ENCODE measurements around the gene CD6. TPM values are rescaled to one million over a fixed set of nuclear protein-coding genes. Genes with fewer than 3 reads are reported as not detected.

The CD6 gene
- total RNA-seq, 1 donor from 2014 or later = 0.62 TPM

GRCh38 chr11:60950024-60950423 lies 21.5 kb upstream of the CD6 start:
- no peak overlapping the region for H3K27ac Mint-ChIP-seq
- H3K4me1 Mint-ChIP-seq (ENCODE audit: low read depth) = peaks cover 17% of the 10 kb centered on the region
- no peak for DNase-seq (ENCODE audit: low spot score, unreplicated experiment)
- TF ChIP-seq, protein P1, sequence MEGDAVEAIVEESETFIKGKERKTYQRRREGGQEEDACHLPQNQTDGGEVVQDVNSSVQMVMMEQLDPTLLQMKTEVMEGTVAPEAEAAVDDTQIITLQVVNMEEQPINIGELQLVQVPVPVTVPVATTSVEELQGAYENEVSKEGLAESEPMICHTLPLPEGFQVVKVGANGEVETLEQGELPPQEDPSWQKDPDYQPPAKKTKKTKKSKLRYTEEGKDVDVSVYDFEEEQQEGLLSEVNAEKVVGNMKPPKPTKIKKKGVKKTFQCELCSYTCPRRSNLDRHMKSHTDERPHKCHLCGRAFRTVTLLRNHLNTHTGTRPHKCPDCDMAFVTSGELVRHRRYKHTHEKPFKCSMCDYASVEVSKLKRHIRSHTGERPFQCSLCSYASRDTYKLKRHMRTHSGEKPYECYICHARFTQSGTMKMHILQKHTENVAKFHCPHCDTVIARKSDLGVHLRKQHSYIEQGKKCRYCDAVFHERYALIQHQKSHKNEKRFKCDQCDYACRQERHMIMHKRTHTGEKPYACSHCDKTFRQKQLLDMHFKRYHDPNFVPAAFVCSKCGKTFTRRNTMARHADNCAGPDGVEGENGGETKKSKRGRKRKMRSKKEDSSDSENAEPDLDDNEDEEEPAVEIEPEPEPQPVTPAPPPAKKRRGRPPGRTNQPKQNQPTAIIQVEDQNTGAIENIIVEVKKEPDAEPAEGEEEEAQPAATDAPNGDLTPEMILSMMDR (IDR thresholded peaks at IDR 0.05; ENCODE audit: unreplicated experiment) = no peak
- no peaks in the 10 kb centered on the region for H3K9me3 Mint-ChIP-seq (ENCODE audit: low read depth)
- no peak overlapping the region for H3K4me3 Mint-ChIP-seq (ENCODE audit: low read depth)
- H3K36me3 Mint-ChIP-seq (ENCODE audit: insufficient read depth) = no peaks in the 10 kb centered on the region
- peaks cover 52% of the 10 kb centered on the region for H3K27me3 Mint-ChIP-seq

DNA sequence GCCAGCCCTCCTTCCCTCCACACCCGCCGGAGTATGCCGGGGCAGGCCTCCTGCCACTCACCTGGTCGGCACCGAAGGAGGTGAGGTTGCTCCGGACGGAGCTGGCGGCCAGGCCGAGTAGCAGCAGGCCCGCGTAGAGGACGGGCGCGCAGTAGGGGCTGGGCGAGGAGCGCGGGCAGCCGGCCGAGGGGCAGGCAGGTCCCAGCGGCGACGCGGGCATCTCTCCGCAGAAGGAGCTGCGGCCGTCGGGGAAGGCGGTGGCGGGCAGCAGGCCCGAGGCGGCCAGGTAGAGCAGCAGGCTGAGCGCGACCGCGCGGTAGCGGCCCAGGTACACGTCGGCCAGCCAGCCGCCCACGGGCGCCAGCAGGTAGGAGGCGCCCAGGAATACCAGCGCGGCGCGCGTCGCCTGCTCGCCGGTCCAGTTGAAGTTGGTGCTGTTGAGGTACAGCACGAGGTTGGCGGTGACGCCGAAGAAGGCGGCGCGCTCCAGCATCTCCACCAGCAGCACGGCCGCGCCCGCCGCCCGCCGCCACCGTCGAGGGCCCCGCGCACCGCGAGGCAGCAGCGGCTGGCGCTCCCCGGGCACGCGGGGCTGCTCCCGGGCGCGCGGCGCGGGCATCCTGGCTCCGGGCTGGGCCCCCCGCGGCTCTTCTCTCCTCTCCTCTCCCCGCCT lies 20.4 kb upstream of the CD6 start:
- no peak overlapping the region for H3K27ac Mint-ChIP-seq
- H3K27me3 Mint-ChIP-seq = peaks cover 57% of the 10 kb centered on the region
- H3K36me3 Mint-ChIP-seq (ENCODE audit: insufficient read depth) = no peaks in the 10 kb centered on the region
- no peaks in the 10 kb centered on the region for H3K9me3 Mint-ChIP-seq (ENCODE audit: low read depth)
- H3K4me1 Mint-ChIP-seq (ENCODE audit: low read depth) = peaks cover 17% of the 10 kb centered on the region
- TF ChIP-seq, protein P1 (IDR thresholded peaks at IDR 0.05; ENCODE audit: unreplicated experiment) = no peak
- no peak for DNase-seq (ENCODE audit: low spot score, unreplicated experiment)
- H3K4me3 Mint-ChIP-seq (ENCODE audit: low read depth) = no peak overlapping the region

DNA sequence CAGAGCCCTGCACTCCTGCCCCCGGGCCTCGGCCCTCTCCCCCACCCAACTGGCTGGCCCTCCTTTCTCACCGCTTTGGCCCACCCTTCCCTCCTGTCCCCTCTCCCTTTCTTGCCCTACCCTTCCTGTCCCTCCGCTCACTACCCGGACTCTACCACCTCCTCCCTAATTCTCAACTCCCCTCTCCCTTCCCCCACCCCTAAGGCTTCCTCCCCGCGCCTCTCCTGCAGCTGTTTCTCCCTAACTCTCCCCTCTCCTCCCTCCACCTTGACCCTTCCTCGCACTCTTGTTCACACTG lies 19.9 kb upstream of the CD6 start:
- H3K27ac Mint-ChIP-seq = no peak overlapping the region
- H3K36me3 Mint-ChIP-seq (ENCODE audit: insufficient read depth) = no peaks in the 10 kb centered on the region
- DNase-seq (ENCODE audit: low spot score, unreplicated experiment) = no peak
- H3K9me3 Mint-ChIP-seq (ENCODE audit: low read depth) = no peaks in the 10 kb centered on the region
- TF ChIP-seq, protein P1 (IDR thresholded peaks at IDR 0.05; ENCODE audit: unreplicated experiment) = no peak
- peaks cover 57% of the 10 kb centered on the region for H3K27me3 Mint-ChIP-seq
- no peak overlapping the region for H3K4me3 Mint-ChIP-seq (ENCODE audit: low read depth)
- H3K4me1 Mint-ChIP-seq (ENCODE audit: low read depth) = peaks cover 16% of the 10 kb centered on the region

- Mint-ChIP-seq H3K27ac (peak within 1 kb of the TSS; percentile 73), H3K27me3 (peaks cover 62% of the 10 kb centered on the region), H3K4me3 (ENCODE audit: low read depth) (no peak within 1 kb of the TSS), H3K9me3 (ENCODE audit: low read depth) (no peaks in the 10 kb centered on the region), H3K36me3 (ENCODE audit: insufficient read depth) (no peaks in the 10 kb centered on the region), H3K4me1 (ENCODE audit: low read depth) (peaks cover 16% of the 10 kb centered on the region)
- no peak for DNase-seq (ENCODE audit: low spot score, unreplicated experiment)
- TF ChIP-seq, protein P1 (IDR thresholded peaks at IDR 0.05; ENCODE audit: unreplicated experiment) = no peak
Observed at GRCh38 chr11:60951904-60952741, 19.4 kb upstream of the CD6 start, which contains the start of gene SLC15A3. Gene SLC15A3 (minus strand): TSS chr11:60952176. CDS start chr11:60951551, 625 bp downstream.

DNA sequence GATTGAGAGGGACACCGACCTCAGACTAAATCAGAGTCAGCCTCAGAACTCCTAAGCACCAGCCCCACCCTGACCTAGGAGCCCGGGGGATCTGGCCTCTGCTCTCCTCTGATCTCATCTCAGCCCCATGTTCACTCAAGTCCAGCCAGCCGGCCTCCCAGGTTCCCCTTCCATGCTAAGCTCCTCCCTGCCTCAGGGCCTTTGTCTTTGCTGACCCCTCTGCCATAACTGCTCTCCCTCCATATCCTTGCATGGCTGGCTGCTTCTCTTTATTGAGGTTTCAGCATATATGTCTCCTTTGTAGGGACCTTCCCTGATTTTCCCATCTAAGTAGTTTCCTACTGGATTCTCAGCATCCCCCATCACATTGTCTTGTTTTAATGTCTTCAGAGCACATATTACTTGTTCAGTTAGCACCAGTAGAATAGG lies 18.7 kb upstream of the CD6 start:
- DNase-seq (ENCODE audit: low spot score, unreplicated experiment) = no peak
- Mint-ChIP-seq H3K4me3 (ENCODE audit: low read depth) (no peak overlapping the region), H3K9me3 (ENCODE audit: low read depth) (no peaks in the 10 kb centered on the region), H3K27ac (peak overlapping the region; percentile 73), H3K27me3 (peaks cover 65% of the 10 kb centered on the region), H3K36me3 (ENCODE audit: insufficient read depth) (no peaks in the 10 kb centered on the region), H3K4me1 (ENCODE audit: low read depth) (peaks cover 12% of the 10 kb centered on the region)
- TF ChIP-seq, protein P1 (IDR thresholded peaks at IDR 0.05; ENCODE audit: unreplicated experiment) = no peak

All from progenitor cell of endocrine pancreas (in vitro differentiated cells).